HCT116 (cell line): Measurements from ENCODE around the gene PLD1.
"Not testable (repeated sequence)": the region's sequence is repeated elsewhere in the genome, so short reads cannot be mapped to it uniquely, and the experiment has no call there.

Experiments used
- CEBPB ChIP-seq: IDR thresholded peaks from 2 replicates; pipeline ENCODE4 v1.6.1; 2012; ENCODE audit warnings: low read depth
- CTCF ChIP-seq, 3 experiments: fragments of 200-600 bp in 1 of 3; sonication (generic) in 1 of 3; IDR thresholded peaks in 2 of 3; conservative IDR thresholded peaks in 1 of 3; 2 replicates each; pipeline ENCODE4 v1.5.1; 2012 to 2017; ENCODE audit warnings: low read depth in 2 of 3, low read length in 2 of 3, antibody characterized with exemption in 1 of 3, borderline replicate concordance in 1 of 3, control low read depth in 1 of 3, mild to moderate bottlenecking in 1 of 3, mixed read lengths in 1 of 3, mixed run types in 1 of 3, moderate library complexity in 1 of 3; ENCODE audit not compliant: insufficient read depth in 1 of 3
- EZH2 ChIP-seq: fragments of 200-600 bp; sonication (generic); IDR thresholded peaks from 2 replicates; pipeline ENCODE4 v1.6.1; 2017; ENCODE audit warnings: antibody characterized with exemption, mixed run types
- EZH2phosphoT487 ChIP-seq: fragments of 200-600 bp; IDR thresholded peaks from 2 replicates; pipeline ENCODE4 v1.6.1; 2018; ENCODE audit warnings: antibody characterized with exemption, borderline replicate concordance
- MAX ChIP-seq: IDR thresholded peaks from 2 replicates; pipeline ENCODE4 v1.6.1; 2012
- POLR2A ChIP-seq: IDR thresholded peaks from 2 replicates; pipeline ENCODE4 v1.7.0; 2011; ENCODE audit warnings: borderline replicate concordance; ENCODE audit not compliant: insufficient read depth, insufficient read length; ENCODE audit errors: extremely low read depth
- POLR2AphosphoS5 ChIP-seq: IDR thresholded peaks from 2 replicates; pipeline ENCODE4 v1.6.1; 2011; ENCODE audit warnings: mild to moderate bottlenecking, low read depth, low read length, moderate library complexity
- RAD21 ChIP-seq: IDR thresholded peaks from 2 replicates; pipeline ENCODE4 v1.6.1; 2012; ENCODE audit warnings: low read depth, mild to moderate bottlenecking
- SIN3A ChIP-seq: IDR thresholded peaks from 2 replicates; pipeline ENCODE4 v1.6.1; 2012; ENCODE audit warnings: low read depth
- TCF7L2 ChIP-seq: IDR thresholded peaks from 2 replicates; pipeline ENCODE4 v1.7.0; 2011; ENCODE audit warnings: borderline replicate concordance, inconsistent platforms; ENCODE audit not compliant: insufficient read depth, insufficient read length; ENCODE audit errors: extremely low read depth
- TF ChIP-seq, protein P1 (sequence below): IDR thresholded peaks from 2 replicates; pipeline ENCODE4 v1.6.1; 2012; ENCODE audit warnings: low read depth

DNA sequence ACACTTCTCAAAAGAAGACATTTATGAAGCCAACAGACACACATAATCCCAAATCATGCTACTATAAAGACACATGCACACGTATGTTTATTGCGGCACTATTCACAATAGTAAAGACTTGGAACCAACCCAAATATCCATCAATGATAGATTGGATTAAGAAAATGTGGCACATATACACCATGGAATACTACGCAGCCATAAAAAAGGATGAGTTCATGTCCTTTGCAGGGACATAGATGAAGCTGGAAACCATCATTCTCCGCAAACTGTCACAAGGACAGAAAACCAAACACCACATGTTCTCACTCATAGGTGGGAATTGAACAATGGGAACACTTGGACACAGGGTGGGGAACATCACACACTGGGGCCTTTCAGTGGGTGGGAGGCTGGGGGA lies 48.5 kb upstream of the PLD1 start:
- not testable (repeated sequence) for TF ChIP-seq POLR2A; POLR2AphosphoS5; MAX; CTCF (IDR thresholded peaks at IDR 0.05 in 2 of 3, conservative IDR thresholded peaks at IDR 0.05 in 1 of 3; ENCODE audit: borderline replicate concordance in 1 of 3, insufficient read depth in 1 of 3, low read depth in 2 of 3, low read length in 2 of 3); RAD21; EZH2phosphoT487; EZH2; CEBPB; TCF7L2; SIN3A
- TF ChIP-seq, protein P1, sequence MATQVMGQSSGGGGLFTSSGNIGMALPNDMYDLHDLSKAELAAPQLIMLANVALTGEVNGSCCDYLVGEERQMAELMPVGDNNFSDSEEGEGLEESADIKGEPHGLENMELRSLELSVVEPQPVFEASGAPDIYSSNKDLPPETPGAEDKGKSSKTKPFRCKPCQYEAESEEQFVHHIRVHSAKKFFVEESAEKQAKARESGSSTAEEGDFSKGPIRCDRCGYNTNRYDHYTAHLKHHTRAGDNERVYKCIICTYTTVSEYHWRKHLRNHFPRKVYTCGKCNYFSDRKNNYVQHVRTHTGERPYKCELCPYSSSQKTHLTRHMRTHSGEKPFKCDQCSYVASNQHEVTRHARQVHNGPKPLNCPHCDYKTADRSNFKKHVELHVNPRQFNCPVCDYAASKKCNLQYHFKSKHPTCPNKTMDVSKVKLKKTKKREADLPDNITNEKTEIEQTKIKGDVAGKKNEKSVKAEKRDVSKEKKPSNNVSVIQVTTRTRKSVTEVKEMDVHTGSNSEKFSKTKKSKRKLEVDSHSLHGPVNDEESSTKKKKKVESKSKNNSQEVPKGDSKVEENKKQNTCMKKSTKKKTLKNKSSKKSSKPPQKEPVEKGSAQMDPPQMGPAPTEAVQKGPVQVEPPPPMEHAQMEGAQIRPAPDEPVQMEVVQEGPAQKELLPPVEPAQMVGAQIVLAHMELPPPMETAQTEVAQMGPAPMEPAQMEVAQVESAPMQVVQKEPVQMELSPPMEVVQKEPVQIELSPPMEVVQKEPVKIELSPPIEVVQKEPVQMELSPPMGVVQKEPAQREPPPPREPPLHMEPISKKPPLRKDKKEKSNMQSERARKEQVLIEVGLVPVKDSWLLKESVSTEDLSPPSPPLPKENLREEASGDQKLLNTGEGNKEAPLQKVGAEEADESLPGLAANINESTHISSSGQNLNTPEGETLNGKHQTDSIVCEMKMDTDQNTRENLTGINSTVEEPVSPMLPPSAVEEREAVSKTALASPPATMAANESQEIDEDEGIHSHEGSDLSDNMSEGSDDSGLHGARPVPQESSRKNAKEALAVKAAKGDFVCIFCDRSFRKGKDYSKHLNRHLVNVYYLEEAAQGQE: not testable (repeated sequence)
